ENCODE data around the gene PRRT1B.
"Not testable (repeated sequence)": the region's sequence is repeated elsewhere in the genome, so short reads cannot be mapped to it uniquely, and the experiment has no call there.

PRRT1B gene

GRCh38 chr9:131511416-131511815 is 33.9 kb upstream of the PRRT1B start:
- no peaks in the 10 kb centered on the region for H3K4me1 ChIP-seq (ENCODE audit: insufficient read depth, low read length, poor library complexity, severe bottlenecking)
- no peaks in the 10 kb centered on the region for H3K27me3 ChIP-seq (ENCODE audit: insufficient read depth, low read length, poor library complexity, severe bottlenecking)
- peaks cover 46% of the 10 kb centered on the region; the same call in 1 of the 2 replicates for H3K36me3 ChIP-seq (ENCODE audit: insufficient read depth, low read length)
- no peak overlapping the region for H3K4me3 ChIP-seq (ENCODE audit: low read length, poor library complexity, severe bottlenecking)
- H3K9me3 ChIP-seq (ENCODE audit: insufficient read depth, low read depth, low read length): no peaks in the 10 kb centered on the region
- TF ChIP-seq EZH2phosphoT487 (IDR thresholded peaks at IDR 0.05; ENCODE audit: borderline replicate concordance): no peak
- TF ChIP-seq CTCF (conservative IDR thresholded peaks at IDR 0.05; ENCODE audit: low read length): no peak
- no peak overlapping the region for H3K4me2 ChIP-seq (ENCODE audit: low read depth, low read length, poor library complexity, severe bottlenecking)
- no peak overlapping the region for H2AFZ ChIP-seq (ENCODE audit: low read length)
- H3K9ac ChIP-seq (ENCODE audit: low read depth, low read length, poor library complexity, severe bottlenecking): no peak overlapping the region
- H3K9me2 ChIP-seq (replicated peaks; ENCODE audit: low read depth, low read length): no peaks in the 10 kb centered on the region
- no peaks in the 10 kb centered on the region for H3K79me2 ChIP-seq (ENCODE audit: insufficient read depth, low read length)
- H3F3A ChIP-seq (ENCODE audit: low read depth): no peaks in the 10 kb centered on the region
- no peaks in the 10 kb centered on the region for H4K20me1 ChIP-seq (ENCODE audit: insufficient read depth, low read length, poor library complexity, severe bottlenecking)

GRCh38 chr9:131511880-131512279 is 33.4 kb upstream of the PRRT1B start:
- TF ChIP-seq CTCF (conservative IDR thresholded peaks at IDR 0.05; ENCODE audit: low read length) (no peak), EZH2phosphoT487 (IDR thresholded peaks at IDR 0.05; ENCODE audit: borderline replicate concordance) (no peak)
- H3K9ac ChIP-seq (ENCODE audit: low read depth, low read length, poor library complexity, severe bottlenecking): no peak overlapping the region
- H3K36me3 ChIP-seq (ENCODE audit: insufficient read depth, low read length): peaks cover 46% of the 10 kb centered on the region; the same call in 1 of the 2 replicates
- no peaks in the 10 kb centered on the region for H3K27me3 ChIP-seq (ENCODE audit: insufficient read depth, low read length, poor library complexity, severe bottlenecking)
- no peaks in the 10 kb centered on the region for H3K9me2 ChIP-seq (replicated peaks; ENCODE audit: low read depth, low read length)
- H3K4me2 ChIP-seq (ENCODE audit: low read depth, low read length, poor library complexity, severe bottlenecking): no peak overlapping the region
- no peak overlapping the region for H2AFZ ChIP-seq (ENCODE audit: low read length)
- no peaks in the 10 kb centered on the region for H3F3A ChIP-seq (ENCODE audit: low read depth)
- H4K20me1 ChIP-seq (ENCODE audit: insufficient read depth, low read length, poor library complexity, severe bottlenecking): no peaks in the 10 kb centered on the region
- H3K4me3 ChIP-seq (ENCODE audit: low read length, poor library complexity, severe bottlenecking): no peak overlapping the region
- no peaks in the 10 kb centered on the region for H3K9me3 ChIP-seq (ENCODE audit: insufficient read depth, low read depth, low read length)
- H3K4me1 ChIP-seq (ENCODE audit: insufficient read depth, low read length, poor library complexity, severe bottlenecking): no peaks in the 10 kb centered on the region
- H3K79me2 ChIP-seq (ENCODE audit: insufficient read depth, low read length): no peaks in the 10 kb centered on the region

GRCh38 chr9:131513177-131513576 is 32.1 kb upstream of the PRRT1B start:
- H3K36me3 ChIP-seq (ENCODE audit: insufficient read depth, low read length): peaks cover 41% of the 10 kb centered on the region; the same call in 1 of the 2 replicates
- no peak overlapping the region for H2AFZ ChIP-seq (ENCODE audit: low read length)
- H3F3A ChIP-seq (ENCODE audit: low read depth): no peaks in the 10 kb centered on the region
- H3K9me3 ChIP-seq (ENCODE audit: insufficient read depth, low read depth, low read length): no peaks in the 10 kb centered on the region
- no peaks in the 10 kb centered on the region for H3K9me2 ChIP-seq (replicated peaks; ENCODE audit: low read depth, low read length)
- H3K4me2 ChIP-seq (ENCODE audit: low read depth, low read length, poor library complexity, severe bottlenecking): no peak overlapping the region
- H4K20me1 ChIP-seq (ENCODE audit: insufficient read depth, low read length, poor library complexity, severe bottlenecking): no peaks in the 10 kb centered on the region
- no peaks in the 10 kb centered on the region for H3K27me3 ChIP-seq (ENCODE audit: insufficient read depth, low read length, poor library complexity, severe bottlenecking)
- TF ChIP-seq CTCF (conservative IDR thresholded peaks at IDR 0.05; ENCODE audit: low read length) (no peak), EZH2phosphoT487 (IDR thresholded peaks at IDR 0.05; ENCODE audit: borderline replicate concordance) (no peak)
- no peaks in the 10 kb centered on the region for H3K79me2 ChIP-seq (ENCODE audit: insufficient read depth, low read length)
- H3K9ac ChIP-seq (ENCODE audit: low read depth, low read length, poor library complexity, severe bottlenecking): no peak overlapping the region
- no peak overlapping the region for H3K4me3 ChIP-seq (ENCODE audit: low read length, poor library complexity, severe bottlenecking)
- no peaks in the 10 kb centered on the region for H3K4me1 ChIP-seq (ENCODE audit: insufficient read depth, low read length, poor library complexity, severe bottlenecking)

- H3K36me3 ChIP-seq (ENCODE audit: insufficient read depth, low read length): peaks cover 55% of the 10 kb centered on the region; the same call in 1 of the 2 replicates
- H3K79me2 ChIP-seq (ENCODE audit: insufficient read depth, low read length); H3F3A ChIP-seq (ENCODE audit: low read depth); H3K9me2 ChIP-seq (replicated peaks; ENCODE audit: low read depth, low read length); H3K9ac ChIP-seq (ENCODE audit: low read depth, low read length, poor library complexity, severe bottlenecking); H3K9me3 ChIP-seq (ENCODE audit: insufficient read depth, low read depth, low read length); H3K4me2 ChIP-seq (ENCODE audit: low read depth, low read length, poor library complexity, severe bottlenecking); H3K4me3 ChIP-seq (ENCODE audit: low read length, poor library complexity, severe bottlenecking); H3K4me1 ChIP-seq (ENCODE audit: insufficient read depth, low read length, poor library complexity, severe bottlenecking); H3K27me3 ChIP-seq (ENCODE audit: insufficient read depth, low read length, poor library complexity, severe bottlenecking); H2AFZ ChIP-seq (ENCODE audit: low read length); H4K20me1 ChIP-seq (ENCODE audit: insufficient read depth, low read length, poor library complexity, severe bottlenecking): not testable (repeated sequence)
These were observed 29.7 kb upstream of the PRRT1B start for GRCh38 chr9:131515559-131516031.

Measured in Loucy (cell line).